ENCODE data around the gene PRAMEF12. TPM values are rescaled to one million over a fixed set of nuclear protein-coding genes. Genes with fewer than 3 reads are reported as not detected.
"Not testable (repeated sequence)": the region's sequence is repeated elsewhere in the genome, so short reads cannot be mapped to it uniquely, and the experiment has no call there.

The PRAMEF12 gene
- total RNA-seq, 1 donor from 2014 or later: not detected

- intact Hi-C loops (cut with micrococcal nuclease); H3K36me3 Mint-ChIP-seq (ENCODE audit: low read depth): not testable (repeated sequence)
Observed at GRCh38 chr1:12819061-12819460, 45.5 kb downstream of the PRAMEF12 start.

More at GRCh38 chr1:12819061-12819460, 45.5 kb downstream of the PRAMEF12 start:
- not testable (repeated sequence) for H3K27me3 Mint-ChIP-seq (ENCODE audit: insufficient read depth); DNase-seq (ENCODE audit: low spot score); H3K27ac Mint-ChIP-seq; H3K9me3 Mint-ChIP-seq; H3K4me1 Mint-ChIP-seq (ENCODE audit: low read depth); H3K4me3 Mint-ChIP-seq

Other genes starting within 250 kb of the PRAMEF12 start
- 109 and 111 TPM in 2 replicates for gene DHRS3, start 155.5 kb upstream of the PRAMEF12 start, total RNA-seq
- not detected in 2 replicates for gene AADACL4, start 129.7 kb upstream of the PRAMEF12 start, total RNA-seq
- not detected in 2 replicates for gene AADACL3, start 57.6 kb upstream of the PRAMEF12 start, total RNA-seq
- not detected in 2 replicates for gene CFAP107, start 27.5 kb upstream of the PRAMEF12 start, total RNA-seq
- gene PRAMEF1, start 17.7 kb downstream of the PRAMEF12 start, total RNA-seq: not detected in 2 replicates
- not detected in 2 replicates for gene PRAMEF11, start 57.7 kb downstream of the PRAMEF12 start, total RNA-seq
- gene HNRNPCL1, start 75.0 kb downstream of the PRAMEF12 start, total RNA-seq: not detected in 2 replicates
- gene PRAMEF2, start 83.3 kb downstream of the PRAMEF12 start, total RNA-seq: not detected in 2 replicates
- not detected in 2 replicates for gene PRAMEF4, start 112.5 kb downstream of the PRAMEF12 start, total RNA-seq
- gene PRAMEF10, start 124.5 kb downstream of the PRAMEF12 start, total RNA-seq: not detected in 2 replicates
- gene PRAMEF7, start 142.9 kb downstream of the PRAMEF12 start, total RNA-seq: not detected in 2 replicates
- gene PRAMEF6, start 173.8 kb downstream of the PRAMEF12 start, total RNA-seq: not detected in 2 replicates

Data from activated T-helper 1 cell treated with anti-CD3 and anti-CD28 coated beads, Interleukin-12 subunit alpha, Interleukin-12 subunit beta, Interleukin-2, Interleukin-4 antibody, amounts not matched to agents 30 ng/mL and 10 ng/mL and 1 ng/mL, durations not matched to agents 14 hours and 24 hours and 36 hours (primary cell).